ENCODE results near the gene LRRK1.

LRRK1 gene

DNA sequence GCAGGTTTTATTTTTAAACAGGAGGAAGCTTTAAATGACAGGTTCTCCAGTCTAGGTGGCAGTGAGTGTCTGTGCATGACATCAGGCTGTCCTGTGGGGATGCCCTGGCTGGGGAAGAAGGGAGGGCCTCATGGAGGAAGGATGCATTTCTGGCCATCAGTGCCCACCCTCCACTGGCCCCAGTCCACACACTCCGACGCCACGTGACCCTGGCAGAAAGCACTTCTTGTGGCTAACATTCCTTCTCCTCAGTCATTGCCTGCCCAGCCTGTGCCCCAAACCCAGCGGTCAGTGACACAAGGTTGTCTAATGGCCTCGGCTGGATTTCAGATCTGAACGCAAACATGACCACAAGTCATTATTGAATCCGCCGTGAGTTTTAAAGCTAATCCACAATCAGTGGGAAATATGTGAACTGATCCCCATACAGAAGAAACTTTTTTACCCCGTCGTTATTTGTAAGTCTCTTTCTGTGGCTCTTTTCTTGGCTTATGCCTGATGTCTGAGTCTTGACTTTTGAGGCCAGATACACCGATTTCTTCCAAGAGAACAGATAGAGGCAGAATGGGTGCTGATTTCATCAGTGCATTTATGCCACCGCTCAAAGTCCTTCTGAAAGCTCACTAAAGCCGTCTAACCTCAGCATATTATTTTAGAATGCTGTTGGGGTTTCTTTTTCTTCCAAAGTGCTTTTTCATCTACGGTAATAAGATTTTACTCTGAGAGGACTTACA is 17.3 kb upstream of the LRRK1 start:
- peak overlapping the region in 1 of 2 donors; percentile 8 for H3K4me3 ChIP-seq (replicated peaks in 1 of 2; ENCODE audit: low read depth in 2 of 2, low read length in 2 of 2)
- TF ChIP-seq CTCF (IDR thresholded peaks at IDR 0.05; ENCODE audit: low read depth, low read length) = no peak
- DNase-seq (ENCODE audit: low read depth in 2 of 2) = peak; percentile 33 to 40

- peak overlapping the region; percentile 8 for H3K4me3 ChIP-seq (replicated peaks in 1 of 2; ENCODE audit: low read depth in 2 of 2, low read length in 2 of 2)
- DNase-seq (ENCODE audit: low read depth in 2 of 2) = peak; percentile 94 to 96
- no peak for TF ChIP-seq CTCF (IDR thresholded peaks at IDR 0.05; ENCODE audit: low read depth, low read length)
Observed at GRCh38 chr15:100902436-100903167, 16.6 kb upstream of the LRRK1 start.

DNA sequence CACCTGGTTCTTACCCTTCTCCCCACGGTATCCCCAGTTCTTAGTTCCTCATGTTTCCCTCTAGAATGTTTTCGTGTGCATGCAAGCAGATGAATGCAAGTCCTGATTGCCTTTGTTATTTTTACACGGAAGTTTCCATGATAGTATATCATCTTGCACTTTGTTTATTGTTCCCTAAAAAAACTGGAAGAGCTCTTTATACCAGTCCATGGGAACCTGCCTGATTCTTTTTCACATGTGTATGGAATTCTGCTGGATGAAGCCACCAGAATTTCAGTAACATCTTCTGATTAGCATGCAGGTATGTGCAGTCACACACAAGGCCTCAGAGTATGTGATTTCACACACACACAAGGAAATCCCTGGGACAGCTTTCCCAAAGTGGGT is 16.0 kb upstream of the LRRK1 start:
- H3K4me3 ChIP-seq (replicated peaks in 1 of 2; ENCODE audit: low read depth in 2 of 2, low read length in 2 of 2) = no peak overlapping the region
- peak in 1 of 2 donors; percentile 30 for DNase-seq (ENCODE audit: low read depth in 2 of 2)
- no peak for TF ChIP-seq CTCF (IDR thresholded peaks at IDR 0.05; ENCODE audit: low read depth, low read length)

DNA sequence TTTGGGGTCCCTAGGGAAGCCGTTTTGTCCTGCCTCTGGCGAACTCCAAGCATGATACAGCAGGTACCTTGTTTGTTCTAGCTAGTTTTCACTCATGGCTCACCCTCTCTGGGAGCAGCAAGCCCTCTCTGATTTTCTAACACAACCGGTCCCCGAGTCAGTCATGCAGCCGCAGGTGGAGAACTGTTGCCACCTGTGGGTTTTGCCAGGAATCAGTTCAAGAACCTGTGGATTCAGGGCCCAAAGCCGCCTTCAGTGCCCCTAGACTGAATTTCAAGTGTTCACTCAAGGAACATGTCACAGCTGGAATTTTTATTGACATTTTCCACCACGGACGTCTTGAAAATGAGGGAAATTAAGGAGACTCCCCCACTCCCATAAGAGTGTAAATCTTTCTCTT is 13.3 kb upstream of the LRRK1 start:
- TF ChIP-seq CTCF (IDR thresholded peaks at IDR 0.05; ENCODE audit: low read depth, low read length) = no peak
- DNase-seq (ENCODE audit: low read depth in 2 of 2) = no peak
- no peak overlapping the region for H3K4me3 ChIP-seq (replicated peaks in 1 of 2; ENCODE audit: low read depth in 2 of 2, low read length in 2 of 2)

DNA sequence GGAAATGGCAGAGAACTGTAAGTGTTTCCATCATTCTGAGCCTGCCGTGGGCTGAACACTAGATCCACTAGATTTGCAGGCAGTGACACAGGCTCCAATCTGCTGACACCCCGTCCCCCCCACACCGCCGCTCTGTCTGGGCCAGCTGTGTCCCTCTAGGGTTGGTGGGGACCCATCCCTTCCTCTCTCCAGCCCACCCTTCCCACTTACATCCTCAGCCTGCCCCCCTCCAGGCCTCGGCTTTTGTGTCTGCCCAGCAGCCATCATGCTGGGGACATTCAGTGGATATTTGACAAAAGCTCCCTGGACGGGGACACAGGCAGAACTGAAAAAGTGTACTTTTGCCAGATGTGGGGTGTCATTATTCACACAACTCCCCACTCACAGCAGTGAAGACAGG is 10.7 kb upstream of the LRRK1 start:
- TF ChIP-seq CTCF (IDR thresholded peaks at IDR 0.05; ENCODE audit: low read depth, low read length) = no peak
- no peak for DNase-seq (ENCODE audit: low read depth in 2 of 2)
- H3K4me3 ChIP-seq (replicated peaks in 1 of 2; ENCODE audit: low read depth in 2 of 2, low read length in 2 of 2) = no peak overlapping the region

DNA sequence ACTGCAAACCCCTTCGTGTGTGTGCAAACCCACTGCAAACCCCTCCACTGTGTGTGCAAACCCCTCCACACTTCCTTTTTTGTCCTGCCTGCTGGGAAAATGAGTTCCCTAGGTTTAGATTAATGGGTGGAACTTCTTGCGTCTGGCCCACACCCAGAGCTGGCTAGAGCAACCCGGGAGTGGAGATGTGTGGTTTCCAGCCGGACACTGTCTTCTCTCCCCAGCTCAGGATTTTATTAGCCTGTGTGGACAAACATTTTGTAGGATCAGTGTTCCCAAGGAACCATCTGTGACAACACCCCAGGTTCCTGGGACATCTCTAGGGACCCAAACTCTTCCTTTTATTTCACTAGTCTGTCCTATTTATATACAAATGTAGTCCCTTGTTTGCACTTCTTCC is 9.6 kb upstream of the LRRK1 start:
- DNase-seq (ENCODE audit: low read depth in 2 of 2) = no peak
- no peak overlapping the region for H3K4me3 ChIP-seq (replicated peaks in 1 of 2; ENCODE audit: low read depth in 2 of 2, low read length in 2 of 2)
- no peak for TF ChIP-seq CTCF (IDR thresholded peaks at IDR 0.05; ENCODE audit: low read depth, low read length)
